Measurements from ENCODE around the gene PLA2G4A.

The PLA2G4A gene

GRCh38 chr1:187032316-187032981 is 203.7 kb downstream of the PLA2G4A start:
- no peak for DNase-seq (ENCODE audit: low spot score)

GRCh38 chr1:187032982-187033692 is 204.4 kb downstream of the PLA2G4A start:
- no peak for DNase-seq (ENCODE audit: low spot score)

GRCh38 chr1:187033693-187034390 is 205.1 kb downstream of the PLA2G4A start:
- no peak for DNase-seq (ENCODE audit: low spot score)

GRCh38 chr1:187034501-187034900 is 205.8 kb downstream of the PLA2G4A start:
- no peak for DNase-seq (ENCODE audit: low spot score)

- no peak for DNase-seq (ENCODE audit: low spot score)
Observed at GRCh38 chr1:187037973-187038553, 209.3 kb downstream of the PLA2G4A start.

Measured in hepatic stellate cell (primary cell).